Stimulated activated CD4-positive, alpha-beta T cell treated with anti-CD3 and anti-CD28 coated beads, Interleukin-1b, Interleukin-23, amount 100 ng/mL, for 1 hour (primary cell): ENCODE results near the gene BBS2.

Experiments used
- DNase-seq, 2 donors: peaks; one replicate each; pipeline ENCODE4 v3.0.0-alpha.2; 2020; ENCODE audit warnings: low read depth in 2 of 2

BBS2 gene

DNA sequence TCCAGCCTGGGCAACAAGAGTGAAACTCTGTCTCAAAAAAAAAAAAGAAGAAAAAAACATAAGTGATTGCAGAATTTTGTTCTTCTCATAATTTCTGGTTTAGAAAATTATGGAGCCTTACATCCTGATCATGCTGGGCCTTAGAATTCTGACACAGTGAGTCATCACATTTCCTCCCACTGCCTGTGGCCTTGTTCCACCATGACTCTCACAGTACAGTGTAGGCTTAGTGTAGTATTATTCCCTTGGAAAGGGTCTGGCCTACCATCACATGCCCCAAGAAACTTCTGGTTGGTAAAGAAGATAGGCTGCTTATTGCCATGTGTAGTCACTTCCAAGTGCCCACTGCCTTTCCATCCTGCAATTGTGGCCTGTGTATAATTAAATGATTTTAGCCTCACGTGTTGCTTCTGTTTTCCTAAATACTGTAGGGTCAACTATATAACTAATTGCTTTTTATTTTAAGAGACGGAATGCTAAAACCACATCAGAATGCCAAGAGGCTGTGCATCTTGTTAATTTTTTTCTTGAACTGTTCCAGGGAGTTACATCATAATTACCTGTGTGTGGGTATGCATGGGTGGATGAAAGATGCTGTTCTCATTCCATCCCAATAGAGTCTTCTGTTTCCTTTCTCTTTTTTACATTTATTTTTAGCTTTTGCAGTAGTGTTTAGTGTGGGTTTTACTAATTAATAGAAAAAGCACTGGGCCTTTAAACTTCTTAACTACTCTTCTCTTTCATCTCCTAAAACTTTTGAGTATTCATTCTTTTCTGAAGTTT is 42.5 kb downstream of the BBS2 start:
- no peak for DNase-seq

DNA sequence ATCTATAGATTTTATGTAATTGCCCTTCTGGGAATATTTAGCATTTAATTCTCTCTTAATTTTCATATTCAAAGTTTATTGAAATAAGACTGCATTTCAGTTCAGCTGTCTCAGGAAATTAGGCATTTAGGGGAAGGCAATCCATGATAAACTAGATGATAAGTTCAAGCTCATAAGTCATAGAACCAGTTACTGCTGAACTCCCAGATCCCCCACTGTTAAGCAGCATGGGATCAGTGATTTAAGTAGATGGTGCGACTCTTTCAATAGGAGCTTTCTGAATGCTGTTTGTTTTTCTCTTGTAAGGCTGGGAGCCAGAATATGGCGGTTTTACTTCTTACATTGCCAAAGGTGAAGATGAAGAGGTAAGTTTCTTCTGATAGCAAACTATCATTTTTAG is 44.6 kb downstream of the BBS2 start:
- DNase-seq, result no peak

DNA sequence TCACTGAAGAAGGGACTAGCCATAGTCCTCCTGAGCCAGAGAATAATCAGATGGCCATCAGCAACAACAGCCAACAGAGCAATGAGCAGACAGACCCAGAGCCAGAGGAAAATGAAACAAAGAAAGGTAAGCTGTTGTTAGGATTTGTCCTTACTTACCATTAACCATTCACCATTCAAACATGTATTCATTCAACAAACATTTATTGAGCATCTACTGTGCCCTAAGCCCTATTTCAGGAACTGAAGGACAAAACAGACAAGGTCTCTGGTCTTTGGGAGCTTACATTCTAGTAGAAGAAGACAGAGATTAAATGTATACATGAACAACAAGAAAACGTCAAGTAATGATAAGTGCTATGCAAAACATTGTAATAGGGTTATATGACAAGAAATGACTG is 49.2 kb downstream of the BBS2 start:
- DNase-seq, result no peak

DNA sequence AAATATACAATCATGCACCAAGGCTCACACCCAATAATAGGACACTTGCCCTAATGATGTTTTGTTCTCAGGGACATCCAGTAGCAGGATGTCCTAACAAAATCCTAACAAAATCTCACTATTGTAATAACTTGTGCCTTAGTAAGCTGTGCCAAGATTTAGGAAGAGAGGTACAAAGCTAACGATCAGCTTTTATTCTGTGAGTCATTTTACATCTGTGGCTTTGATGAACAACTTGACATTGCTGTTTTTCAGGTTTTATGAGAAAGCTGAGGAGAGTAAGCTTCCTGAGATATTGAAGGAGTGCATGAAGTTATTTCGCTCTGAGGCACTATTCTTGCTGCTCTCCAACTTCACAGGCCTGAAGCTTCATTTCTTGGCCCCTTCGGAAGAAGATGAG is 49.6 kb downstream of the BBS2 start:
- no peak for DNase-seq

DNA sequence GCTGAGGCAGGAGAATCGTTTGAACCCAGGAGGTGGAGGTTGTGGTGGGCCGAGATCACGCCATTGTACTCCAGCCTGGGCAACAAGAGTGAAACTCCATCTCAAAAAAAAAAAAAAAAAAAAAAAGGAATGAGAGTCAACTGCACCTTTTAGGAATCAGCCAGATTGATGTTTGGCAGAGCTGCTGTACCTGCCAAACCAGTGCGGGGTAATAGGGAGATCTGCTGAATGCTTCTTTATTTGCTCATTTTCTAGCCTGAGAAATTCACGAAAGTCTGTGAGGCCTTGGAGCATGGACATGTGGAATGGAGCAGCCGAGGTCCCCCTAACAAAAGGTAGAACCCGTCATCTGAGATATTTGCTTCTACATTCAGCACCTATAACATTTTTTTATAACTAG is 50.1 kb downstream of the BBS2 start:
- no peak for DNase-seq

DNA sequence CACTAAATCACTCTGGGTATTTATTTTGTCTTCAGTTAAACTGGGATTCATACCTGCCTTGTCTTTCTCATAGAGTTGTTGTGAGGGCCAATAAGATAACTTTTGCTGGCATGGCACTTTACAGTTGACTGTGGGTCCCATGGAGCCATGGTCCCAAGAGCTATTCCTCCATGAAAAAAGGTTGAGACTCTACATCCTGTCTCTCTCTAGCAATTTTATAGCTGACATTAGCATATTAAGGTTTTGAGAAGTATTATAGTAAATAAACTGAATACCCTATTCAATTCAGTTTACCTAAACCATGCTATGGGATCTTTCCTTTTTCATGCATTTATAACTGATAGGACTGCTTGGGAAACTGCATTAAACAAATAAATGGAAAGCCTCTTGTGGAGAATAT is 51.0 kb downstream of the BBS2 start:
- DNase-seq, result no peak

DNA sequence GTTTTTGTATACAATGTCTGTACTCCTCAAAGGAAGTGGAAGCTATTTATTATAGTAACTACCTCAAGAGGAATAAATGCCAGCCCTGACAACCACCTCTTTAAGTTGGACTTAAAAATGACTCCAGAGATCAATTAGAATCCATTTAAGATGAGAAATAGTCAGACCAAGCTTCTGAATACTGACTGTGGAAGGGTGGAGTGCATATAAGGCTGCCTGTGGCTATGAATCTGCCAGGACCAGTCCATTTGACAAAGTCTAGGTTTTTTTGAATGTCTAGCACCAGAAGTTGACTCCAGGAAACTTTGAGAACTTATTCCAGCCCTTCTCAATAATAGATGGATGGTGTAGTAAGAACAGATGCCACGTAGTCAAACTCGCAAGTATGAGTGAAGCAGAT is 53.5 kb downstream of the BBS2 start:
- no peak for DNase-seq

DNA sequence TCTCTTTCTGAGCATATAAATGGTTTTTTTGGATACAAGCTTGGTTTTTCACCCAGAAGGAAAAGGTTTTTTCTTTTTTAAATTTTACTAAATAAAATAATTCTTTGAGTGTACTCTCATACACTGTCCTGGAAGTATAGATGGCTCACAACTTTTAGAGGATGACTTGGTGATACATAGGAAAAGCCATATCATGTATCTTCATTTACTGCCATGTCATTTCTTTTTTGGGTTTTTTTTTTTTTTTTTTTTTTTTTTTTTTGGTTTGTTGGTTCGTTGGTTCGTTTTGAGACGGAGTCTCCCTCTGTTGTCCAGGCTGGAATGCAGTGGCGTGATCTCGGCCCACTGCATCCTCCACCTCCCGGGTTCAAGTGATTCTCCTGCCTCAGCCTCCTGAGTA is 56.7 kb downstream of the BBS2 start:
- no peak for DNase-seq

DNA sequence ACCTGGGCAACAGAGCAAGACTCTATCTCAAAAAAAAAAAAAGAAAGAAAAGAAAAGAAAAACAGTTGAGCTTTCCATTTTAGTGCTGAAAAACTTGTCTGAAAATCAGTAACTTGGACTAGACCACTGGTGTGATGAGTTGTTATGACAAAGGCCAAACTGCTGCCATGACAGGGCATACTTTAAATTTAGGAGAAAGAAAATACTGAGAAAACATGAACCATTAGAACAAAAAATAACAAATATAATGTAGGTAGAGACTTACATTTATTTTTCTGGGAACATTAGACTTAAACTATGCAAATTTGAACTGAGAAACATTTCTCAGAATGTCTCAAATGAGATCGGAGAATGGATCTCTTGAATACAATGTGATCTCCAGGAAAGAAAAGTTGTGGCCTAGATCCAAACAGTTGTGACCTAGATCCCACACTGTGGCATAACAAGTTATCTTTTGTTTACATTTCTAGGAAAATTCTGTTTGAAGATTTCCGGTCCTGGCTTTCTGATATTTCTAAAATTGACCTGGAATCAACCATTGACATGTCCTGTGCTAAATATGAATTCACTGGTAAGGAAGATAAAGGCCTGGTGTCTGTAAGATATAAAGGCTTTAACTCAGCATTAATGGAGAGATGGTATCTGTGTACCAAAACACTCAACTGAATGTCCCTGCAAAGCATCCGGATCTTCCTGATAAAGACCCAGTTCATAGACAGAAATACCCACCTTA is 57.6 kb downstream of the BBS2 start:
- DNase-seq, result no peak

DNA sequence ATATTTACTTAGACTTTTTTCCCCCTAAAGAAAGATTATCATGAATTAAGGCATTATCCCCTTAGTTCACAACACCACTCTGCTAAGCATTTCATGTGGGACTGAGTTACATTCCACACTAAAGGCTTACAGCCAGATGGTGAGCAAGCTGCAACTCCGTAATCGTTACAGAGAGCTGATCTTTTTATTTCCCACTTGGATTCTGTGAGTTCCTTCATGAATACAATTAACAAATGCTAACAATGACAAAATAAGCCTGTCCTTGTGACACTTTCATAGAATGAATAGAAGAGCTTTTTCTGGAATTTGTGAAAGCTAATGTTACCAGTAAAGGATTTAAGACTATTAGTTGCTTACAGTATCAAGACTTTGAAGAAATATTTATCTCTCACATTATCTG is 59.7 kb downstream of the BBS2 start:
- no peak for DNase-seq

DNA sequence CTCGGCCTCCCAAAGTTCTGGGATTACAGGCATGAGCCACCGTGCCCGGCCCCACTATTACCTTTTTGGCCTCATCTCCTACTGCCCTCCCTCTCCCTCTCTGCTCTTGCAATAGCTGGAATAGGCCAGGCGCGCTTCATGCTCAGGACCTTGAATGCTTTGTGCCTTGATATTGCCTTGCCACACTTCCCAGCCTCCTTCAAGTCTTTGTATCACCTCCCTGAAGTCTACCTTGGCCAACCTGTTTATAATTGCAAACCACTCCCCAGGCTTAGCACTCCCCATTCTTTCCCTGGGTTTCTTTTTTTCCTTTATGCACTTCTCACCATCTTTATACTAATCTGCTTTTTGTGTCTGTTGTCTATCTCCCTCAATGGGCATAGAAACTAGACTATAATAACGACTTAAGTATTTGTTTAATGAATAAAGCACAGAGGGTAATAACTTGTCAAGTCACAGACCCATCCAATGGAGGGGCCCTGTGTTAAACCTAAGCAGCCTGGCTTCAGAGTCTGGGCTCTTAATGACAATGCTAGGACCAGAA is 61.8 kb downstream of the BBS2 start:
- DNase-seq, result no peak

DNA sequence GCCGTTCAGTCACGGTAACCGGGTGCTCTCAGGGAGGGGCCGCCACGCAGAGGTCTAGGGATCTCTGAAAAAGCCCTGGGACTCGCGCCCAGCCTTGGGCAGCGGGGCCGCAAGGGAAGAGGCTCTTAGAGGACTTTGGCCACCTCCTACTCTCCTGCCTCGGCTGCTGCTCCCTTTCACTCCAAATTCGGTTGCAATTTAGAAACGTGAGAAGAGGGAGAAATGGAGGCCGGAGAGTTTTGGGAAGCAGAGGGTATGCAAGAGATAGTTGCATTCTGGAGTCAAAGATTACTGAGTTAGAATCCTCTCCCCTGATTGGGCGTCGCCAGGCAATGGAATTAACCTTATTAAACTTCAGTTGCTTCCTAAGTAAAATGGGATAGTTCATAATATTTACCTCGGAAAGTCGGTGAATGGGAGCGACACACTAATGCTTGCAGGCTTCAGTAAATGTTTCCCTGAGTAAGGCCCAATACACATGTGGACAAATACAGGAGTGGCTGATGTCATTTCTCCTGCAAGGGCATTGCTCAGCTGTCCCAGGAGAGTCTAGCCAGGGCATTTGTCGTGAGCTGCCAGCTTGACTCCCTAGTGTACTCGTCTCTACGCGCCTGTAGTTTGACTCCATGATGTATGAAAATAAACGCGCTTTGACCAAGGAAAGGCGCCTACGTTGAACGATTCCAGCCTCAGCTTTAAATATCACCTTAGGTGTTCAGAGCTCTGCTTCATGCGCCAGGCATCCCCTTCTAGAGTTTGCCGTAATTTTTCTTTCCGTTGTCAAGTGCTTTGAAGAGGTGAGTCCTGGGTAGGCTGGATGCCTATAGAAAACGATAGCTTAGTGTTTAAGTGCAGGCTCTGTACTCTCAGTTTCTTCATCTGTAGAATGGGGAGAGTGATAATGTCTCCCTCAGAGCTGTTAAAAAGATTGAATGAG is 67.8 kb downstream of the BBS2 start:
- no peak for DNase-seq

DNA sequence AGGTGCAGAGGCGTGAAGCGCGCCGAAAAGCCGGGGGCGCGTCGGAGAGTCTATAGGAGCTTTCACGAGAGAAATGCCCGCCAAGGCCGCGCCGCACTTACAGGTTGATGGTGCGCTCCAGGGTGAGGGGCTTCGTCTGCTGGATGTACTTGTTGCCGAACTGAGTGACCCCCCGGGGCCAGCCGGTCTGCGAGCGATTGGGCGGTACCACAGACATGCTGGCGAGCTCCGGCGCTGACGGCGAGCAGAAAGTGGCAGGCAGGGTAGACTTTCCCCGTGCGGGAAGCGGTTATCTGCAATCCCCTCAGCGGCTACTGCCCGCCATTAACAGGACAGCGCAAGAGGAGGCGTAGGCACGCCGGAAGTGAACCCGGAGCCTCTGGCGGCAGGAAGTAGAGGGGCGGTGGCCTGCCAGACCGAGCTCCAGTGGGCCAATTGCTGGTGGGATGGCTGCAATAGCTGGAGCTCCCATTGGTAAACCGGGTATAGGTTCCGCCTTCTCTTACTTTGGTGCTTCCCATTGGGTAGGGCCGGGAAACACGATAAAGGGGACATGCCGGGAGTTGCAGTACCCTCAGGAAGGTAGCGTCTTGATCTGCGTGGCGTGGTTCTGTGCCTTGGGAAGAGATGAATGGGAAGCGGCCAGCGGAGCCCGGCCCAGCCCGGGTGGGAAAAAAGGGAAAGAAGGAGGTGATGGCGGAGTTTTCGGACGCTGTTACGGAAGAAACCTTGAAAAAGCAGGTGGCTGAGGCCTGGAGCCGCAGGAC is 68.7 kb downstream of the BBS2 start, which contains the start of the genes NUDT21 and OGFOD1:
TSS of gene NUDT21 (minus strand) at position 347 of the 767 bp plus-strand sequence. CDS start at position 217, 130 bp downstream.
TSS of gene OGFOD1 (plus strand) at position 569 of the 767 bp plus-strand sequence. CDS start at position 628, 59 bp downstream.
- DNase-seq, result peak; percentile 68 to 79

DNA sequence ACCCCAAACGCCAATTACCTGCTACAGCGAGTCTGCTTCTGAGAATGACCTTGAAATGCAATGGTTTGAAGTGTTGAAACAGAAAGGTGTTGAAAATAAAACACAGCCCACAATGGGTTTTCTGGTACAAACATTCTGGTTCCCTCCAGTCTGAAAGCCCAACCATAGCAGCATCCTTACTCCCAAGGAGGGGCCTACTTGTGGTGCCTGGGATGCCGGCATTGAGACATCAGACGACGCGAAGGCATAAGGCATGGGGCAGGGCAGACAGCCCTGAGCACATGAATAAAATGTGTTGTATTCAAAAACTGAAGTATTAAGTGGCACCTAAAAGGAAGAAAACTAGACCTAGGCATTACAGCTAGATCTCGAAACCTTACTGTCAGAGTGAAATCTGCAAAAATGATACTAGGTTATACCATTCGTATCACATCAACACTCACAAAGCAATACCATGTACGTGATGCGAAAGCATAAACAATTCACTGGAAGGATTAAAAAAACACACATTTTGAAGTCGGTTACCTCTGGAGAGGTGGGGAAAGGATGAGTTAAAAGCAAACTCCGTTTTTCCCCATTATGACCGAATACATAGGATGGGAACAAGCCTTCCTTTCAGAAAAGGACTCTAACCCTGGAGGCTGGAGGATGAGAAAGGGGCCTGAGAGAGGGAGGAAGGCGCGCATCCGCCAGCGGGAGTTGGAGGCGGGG is 69.4 kb downstream of the BBS2 start:
- peak in 1 of 2 donors; percentile 3 for DNase-seq

DNA sequence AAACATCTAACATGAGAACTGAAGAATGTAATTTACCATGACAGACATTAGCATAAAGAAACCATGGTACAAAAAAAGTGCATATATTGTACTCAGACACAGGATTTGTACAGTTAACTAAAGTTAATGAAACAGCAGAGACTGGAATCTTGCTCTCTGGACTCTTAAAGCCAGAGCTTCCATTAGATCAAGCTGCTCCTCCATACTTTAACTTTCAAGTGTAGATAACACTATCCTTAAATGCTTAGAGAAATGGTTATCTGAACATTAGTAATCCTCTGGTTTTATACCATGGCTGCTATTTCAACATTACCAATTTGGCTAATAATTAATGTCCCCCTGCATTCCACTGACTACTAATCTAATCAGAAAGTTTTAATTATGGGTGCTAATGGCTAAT is 71.8 kb downstream of the BBS2 start:
- DNase-seq, result no peak

DNA sequence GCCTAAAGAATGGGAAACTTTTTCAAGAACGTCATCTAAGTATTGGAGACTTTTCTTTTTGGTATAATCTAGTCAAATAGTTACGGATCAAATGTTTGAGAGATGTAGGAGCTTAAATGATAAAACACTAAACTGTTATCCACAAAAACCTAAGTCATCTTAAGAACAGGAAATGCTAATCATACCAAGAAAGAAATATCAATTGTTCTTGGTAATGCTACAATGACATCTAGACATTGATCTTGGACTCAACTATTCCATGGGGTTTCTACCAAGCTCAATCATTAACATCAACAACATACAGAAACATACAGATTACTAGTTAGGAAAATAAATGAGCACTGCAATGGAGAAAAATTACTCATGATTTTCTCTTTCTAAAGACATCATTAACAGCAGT is 72.5 kb downstream of the BBS2 start:
- DNase-seq, result no peak

DNA sequence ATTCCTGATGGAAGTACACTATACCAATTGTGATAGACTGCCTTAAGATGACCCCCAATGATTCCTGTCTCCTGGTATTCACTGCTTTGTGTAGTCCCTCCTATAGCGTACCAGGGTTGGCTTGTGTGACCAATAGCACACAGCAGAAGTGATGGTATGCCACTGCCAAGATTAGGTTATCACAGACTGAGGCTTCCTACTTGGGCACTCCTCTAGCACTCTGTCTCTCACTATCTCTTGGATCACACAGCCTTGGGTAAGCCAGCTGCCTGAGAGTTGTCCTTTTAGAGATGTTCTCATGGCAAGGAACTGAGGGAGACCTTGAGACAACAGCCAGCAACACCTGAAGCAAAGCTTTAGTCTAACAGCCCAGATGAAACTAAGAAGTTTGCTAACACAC is 81.8 kb downstream of the BBS2 start:
- DNase-seq, result no peak

DNA sequence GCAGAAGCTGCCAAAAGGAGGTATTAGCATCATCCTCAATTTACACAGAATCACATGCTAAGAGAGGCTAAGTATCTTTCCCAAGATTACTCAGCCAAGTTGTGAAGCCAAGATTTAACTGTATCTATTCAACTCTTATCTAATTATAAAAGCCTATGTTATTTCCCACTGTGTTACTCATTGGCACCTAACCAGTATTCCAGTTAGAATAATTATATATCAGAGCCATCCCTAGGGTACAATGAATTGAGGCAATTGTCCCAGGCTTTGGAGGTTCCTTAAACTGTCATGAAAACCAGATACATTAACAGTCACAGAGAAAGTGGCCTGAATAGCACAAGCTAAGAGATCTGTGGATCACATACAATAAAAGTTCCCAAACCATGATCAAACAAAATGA is 83.6 kb downstream of the BBS2 start:
- DNase-seq, result no peak
